Measurements from ENCODE around the gene RNASE8.

Gene RNASE8

DNA sequence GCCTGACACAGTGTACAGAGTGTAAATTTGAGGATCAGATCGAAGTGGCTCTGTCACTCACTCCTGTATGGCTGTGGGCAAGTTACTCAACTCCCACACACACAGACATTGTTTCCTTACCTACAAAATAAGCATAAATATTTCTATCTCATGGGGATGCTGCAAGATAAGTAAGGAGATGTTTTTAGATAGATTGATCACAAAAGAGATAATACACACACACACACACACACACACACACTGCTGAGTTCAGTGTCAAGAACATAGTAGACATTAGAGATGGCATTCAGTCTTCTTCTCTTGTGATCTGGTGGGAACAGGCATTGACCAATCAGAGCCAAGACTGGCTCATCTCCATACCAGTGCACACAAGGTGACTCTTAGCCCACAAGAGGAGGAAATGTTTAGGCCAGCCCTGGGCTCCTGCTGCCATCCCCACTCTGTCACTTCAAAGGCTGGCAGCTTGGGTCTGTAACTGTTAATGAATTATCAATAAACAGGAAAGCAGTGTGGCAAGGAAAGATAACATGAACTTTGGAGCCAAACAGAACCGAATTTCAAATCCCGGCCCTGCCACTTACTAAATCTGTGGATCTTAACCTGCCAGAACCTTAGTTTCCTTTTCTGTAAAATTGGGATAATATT lies 3.4 kb upstream of the RNASE8 start:
- DNase-seq, result no peak

GRCh38 chr14:21054768-21055145 lies 2.9 kb upstream of the RNASE8 start:
- no peak for DNase-seq

DNA sequence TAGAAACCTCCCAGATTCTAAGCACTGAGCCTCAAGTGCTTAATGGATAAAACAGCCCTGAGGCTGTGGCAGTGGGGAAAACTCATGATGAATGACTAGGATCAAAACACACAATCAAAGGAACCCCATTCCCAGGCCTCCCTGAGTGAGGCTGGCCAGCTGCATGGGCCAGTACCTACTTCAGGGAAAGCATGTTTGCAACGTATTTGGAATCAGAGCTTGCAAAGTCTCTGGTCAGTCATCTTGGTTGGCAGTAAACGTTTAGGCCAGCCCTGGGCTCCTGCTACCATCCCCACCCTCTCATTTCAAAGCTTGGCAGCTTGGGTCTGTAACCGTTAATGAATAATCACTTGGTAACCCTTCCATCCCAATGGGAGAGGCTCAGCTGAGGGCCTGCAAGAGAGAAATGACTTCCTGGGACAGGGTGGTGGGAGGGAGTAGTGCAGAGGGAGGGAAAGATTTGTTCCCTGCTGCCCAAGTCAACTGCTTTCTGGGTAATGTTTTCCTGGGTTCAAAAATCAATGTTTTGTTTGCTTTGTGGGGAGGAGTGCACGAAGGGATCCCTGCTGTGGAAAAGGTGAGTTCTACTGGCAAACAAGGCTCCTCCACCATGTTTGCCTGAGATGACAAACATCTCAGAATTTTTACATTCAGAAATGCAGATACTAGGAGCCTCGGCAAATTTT lies 2.0 kb upstream of the RNASE8 start:
- no peak for DNase-seq

GRCh38 chr14:21056520-21057163 lies 980 bp upstream of the RNASE8 start:
- peak; percentile 50 for DNase-seq

DNA sequence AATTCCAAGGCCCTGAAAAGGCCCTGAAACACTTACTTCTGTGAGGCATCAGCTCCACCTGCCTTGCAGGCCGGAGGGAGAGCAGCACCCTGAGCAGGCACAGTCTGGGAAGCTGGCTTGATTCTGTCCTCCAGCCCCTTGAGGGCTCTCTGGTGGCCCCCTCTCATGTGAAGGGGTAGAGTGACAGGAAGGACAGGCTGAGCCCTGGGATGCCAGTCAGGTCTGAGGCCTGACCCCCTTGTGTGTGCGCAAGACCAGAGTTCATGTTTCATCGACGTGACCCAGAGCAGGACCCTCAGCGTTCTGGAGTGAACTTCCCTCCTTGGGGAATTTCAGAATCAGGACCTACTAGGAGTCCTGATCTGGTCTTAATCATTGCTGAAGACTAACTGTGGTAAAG lies 1.3 kb downstream of the RNASE8 start:
- no peak for DNase-seq

- DNase-seq, result no peak
Measured at GRCh38 chr14:21059842-21060613, 2.4 kb downstream of the RNASE8 start.

GRCh38 chr14:21060614-21061346 lies 3.2 kb downstream of the RNASE8 start:
- no peak for DNase-seq

- DNase-seq, result no peak
Measured at GRCh38 chr14:21061347-21061668, 3.7 kb downstream of the RNASE8 start.

DNA sequence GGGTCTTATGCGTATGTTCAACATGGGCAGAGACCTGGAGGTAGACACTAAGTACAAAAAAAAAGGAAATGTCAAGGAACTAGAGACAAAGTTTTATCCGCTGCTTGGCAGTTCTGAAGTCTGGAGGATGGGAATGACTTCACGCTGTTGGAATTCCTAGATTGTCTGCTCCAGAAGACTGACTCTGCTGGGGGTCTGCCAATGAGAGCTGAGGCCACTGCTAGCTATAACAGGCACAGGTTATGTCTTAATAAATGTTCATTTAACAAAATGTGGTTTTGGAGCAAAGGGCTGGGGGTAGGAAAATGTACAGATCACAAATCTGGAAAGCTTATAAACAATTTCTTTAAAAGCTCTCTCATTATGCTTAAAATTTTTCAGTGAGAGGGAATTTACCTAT lies 5.9 kb downstream of the RNASE8 start:
- DNase-seq, result no peak

DNA sequence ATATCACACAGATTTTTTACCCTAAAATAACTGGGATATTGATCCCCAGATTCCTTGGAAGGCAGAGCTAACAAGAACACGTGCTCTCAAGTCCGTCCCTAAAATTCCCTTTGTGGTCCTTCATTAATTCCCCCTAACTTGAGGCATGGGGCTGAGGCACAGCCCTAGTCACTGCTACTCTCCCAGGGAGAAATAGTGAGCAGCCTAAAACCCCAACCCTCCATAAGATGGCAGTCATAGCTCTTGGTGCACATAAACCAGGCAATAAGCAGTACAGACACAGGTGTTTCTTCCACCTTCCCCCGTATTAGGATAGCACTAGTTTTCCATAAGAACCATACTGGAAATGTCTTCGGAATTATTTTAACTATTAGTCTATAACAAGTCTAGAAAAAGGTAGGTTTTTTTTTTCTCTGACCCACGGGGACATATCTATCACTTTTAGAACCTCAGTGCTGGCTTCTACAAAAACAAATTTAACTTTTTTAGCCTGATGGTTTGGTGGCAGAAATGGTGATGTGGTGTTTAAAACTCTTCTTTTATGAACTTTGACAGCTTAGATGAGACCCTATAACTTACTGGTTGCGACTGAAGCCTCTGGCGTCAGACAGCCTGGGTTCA lies 9.4 kb downstream of the RNASE8 start:
- DNase-seq, result no peak

DNA sequence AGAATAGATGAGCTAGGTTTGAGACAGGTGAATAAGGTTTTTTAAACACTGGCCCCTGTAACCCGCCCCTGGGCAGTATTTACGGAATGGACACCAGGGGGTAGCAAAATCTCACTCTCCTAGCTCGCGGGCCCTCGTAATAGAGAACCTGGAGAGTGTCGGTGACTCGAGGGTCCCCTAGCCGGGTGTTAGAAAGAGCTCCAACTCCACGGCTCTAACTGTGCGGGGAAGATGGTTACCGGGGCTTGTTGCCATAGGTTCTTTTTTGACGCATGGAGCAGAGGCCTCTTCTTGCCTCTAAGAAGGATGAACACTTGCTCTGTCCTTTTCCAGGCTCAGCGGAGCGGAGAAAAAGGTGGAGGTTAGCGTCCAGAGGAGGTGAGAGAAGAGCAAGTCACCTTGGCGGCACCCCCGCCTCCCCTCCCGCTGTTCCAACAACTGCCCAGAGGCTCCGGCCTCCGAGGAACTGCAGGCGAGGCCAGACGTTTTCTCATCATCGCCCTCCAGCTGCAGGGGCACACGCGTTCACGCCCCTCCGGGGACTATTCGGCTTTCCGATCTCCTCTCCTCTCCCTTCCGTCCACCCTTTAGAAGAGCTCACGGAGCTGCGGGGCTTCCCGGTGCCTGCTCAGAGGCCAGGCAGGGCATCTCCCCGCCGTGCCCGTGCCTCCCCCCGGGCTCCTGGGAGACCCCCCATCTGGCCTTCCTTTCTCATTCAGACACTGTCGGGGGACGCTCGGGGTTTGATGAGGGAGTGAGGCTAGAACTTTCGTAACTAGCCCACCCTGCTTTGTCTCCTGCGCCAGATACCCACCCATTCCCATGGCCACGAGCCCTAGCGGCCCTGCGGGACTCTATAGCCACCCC lies 11.1 kb downstream of the RNASE8 start:
- peak; percentile 81 for DNase-seq

GRCh38 chr14:21069388-21070082 lies 11.9 kb downstream of the RNASE8 start:
- DNase-seq, result peak; percentile 89

DNA sequence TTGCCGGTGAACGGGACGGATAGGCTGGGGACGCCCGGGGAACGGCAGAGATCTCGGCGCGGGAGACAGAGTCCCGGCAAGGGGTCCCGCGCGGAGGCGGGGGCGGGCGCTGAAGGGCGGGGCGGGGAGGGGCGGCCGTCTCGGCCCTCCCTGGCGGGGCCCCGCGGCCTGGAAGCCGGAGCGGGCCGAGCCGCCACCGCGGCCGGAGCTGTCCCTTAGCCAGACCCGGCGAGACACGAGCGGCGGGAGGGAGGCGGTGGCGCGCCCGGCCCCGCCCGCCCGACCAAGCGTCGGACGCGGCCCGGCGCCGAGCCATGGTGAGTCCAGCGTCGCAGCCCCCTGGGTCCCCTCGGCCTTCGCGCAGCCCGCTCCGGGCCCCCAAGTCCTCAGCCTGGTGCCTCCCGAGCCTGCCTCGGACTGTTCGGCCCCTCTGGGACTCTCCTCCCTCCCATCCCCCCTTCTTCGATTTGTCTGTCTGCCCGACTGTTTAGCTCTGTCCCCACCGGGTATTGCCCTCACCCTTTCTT lies 12.5 kb downstream of the RNASE8 start, which contains the start of gene ARHGEF40:
TSS of gene ARHGEF40 (plus strand) at position 222 of the 527 bp plus-strand sequence. CDS start at position 315, 93 bp downstream.
- DNase-seq, result peak; percentile 88

GRCh38 chr14:21070610-21071224 lies 13.1 kb downstream of the RNASE8 start:
- peak; percentile 79 for DNase-seq

GRCh38 chr14:21071225-21072030 lies 13.8 kb downstream of the RNASE8 start:
- peak; percentile 97 for DNase-seq

- DNase-seq, result peak; percentile 56
Measured at GRCh38 chr14:21072031-21072473, 14.4 kb downstream of the RNASE8 start.

GRCh38 chr14:21072781-21073339 lies 15.2 kb downstream of the RNASE8 start:
- no peak for DNase-seq

- no peak for DNase-seq
Measured at GRCh38 chr14:21073921-21074320, 16.3 kb downstream of the RNASE8 start.

All from right hindlimb (tissue), 1 donor.